ENCODE measurements around the gene MKX. TPM values are rescaled to one million over a fixed set of nuclear protein-coding genes. Genes with fewer than 3 reads are reported as not detected.

The MKX gene
- total RNA-seq, 1 experiment from 2014 or later = not detected

GRCh38 chr10:27680691-27681605, 64.7 kb downstream of the MKX start:
- H3K27me3 ChIP-seq (ENCODE audit: control insufficient read depth, insufficient read depth, low read length) = no peaks in the 10 kb centered on the region
- intact Hi-C loops (cut with micrococcal nuclease; ENCODE audit: unreplicated experiment) (no loop called here), in situ Hi-C loops (cut with HindIII; ENCODE audit: low pct_unique_long_range_greater_than_20kb, low sequenced_read_pairs) (no loop called here)
- ATAC-seq (no peak), DNase-seq (ENCODE audit: low read depth, low spot score) (no peak)
- BruUV-seq (replicated peaks) = no TSS peak
- TF ChIP-seq SIN3A (IDR thresholded peaks at IDR 0.05; ENCODE audit: borderline replicate concordance, insufficient read depth, low read depth, low read length) (no peak), CTCF (IDR thresholded peaks at IDR 0.05) (no peak), REST (IDR thresholded peaks at IDR 0.05; ENCODE audit: insufficient read depth in 1 of 2, low read depth in 2 of 2, low read length in 1 of 2) (no peak), TCF7L2 (IDR thresholded peaks at IDR 0.05; ENCODE audit: low read depth, low read length) (no peak), POLR2AphosphoS5 (IDR thresholded peaks at IDR 0.05; ENCODE audit: low read depth, low read length) (no peak)
- no peak overlapping the region for H3K27ac ChIP-seq (ENCODE audit: low read length)
- no peak overlapping the region for H3K4me3 ChIP-seq (ENCODE audit: low read depth in 2 of 2, low read length in 2 of 2)
- ChIA-PET POLR2A (no interaction called here), CTCF (no interaction called here)
- no peaks in the 10 kb centered on the region for H3K4me1 ChIP-seq (ENCODE audit: control insufficient read depth, insufficient read depth, low read length)
- no peaks in the 10 kb centered on the region for H3K9me3 ChIP-seq (ENCODE audit: control insufficient read depth, insufficient read depth, low read depth, low read length)
- no peaks in the 10 kb centered on the region for H3K36me3 ChIP-seq (ENCODE audit: control insufficient read depth, insufficient read depth, low read length)

GRCh38 chr10:27680006-27680557, 65.5 kb downstream of the MKX start:
- POLR2A ChIA-PET = no interaction called here
- Histone ChIP-seq H3K9me3 (ENCODE audit: control insufficient read depth, insufficient read depth, low read depth, low read length) (no peaks in the 10 kb centered on the region), H3K27ac (ENCODE audit: low read length) (no peak overlapping the region), H3K36me3 (ENCODE audit: control insufficient read depth, insufficient read depth, low read length) (no peaks in the 10 kb centered on the region), H3K27me3 (ENCODE audit: control insufficient read depth, insufficient read depth, low read length) (no peaks in the 10 kb centered on the region), H3K4me3 (ENCODE audit: low read depth in 2 of 2, low read length in 2 of 2) (no peak overlapping the region), H3K4me1 (ENCODE audit: control insufficient read depth, insufficient read depth, low read length) (no peaks in the 10 kb centered on the region)
- in situ Hi-C loops (cut with HindIII; ENCODE audit: low pct_unique_long_range_greater_than_20kb, low sequenced_read_pairs) = no loop called here
- DNase-seq (ENCODE audit: low read depth, low spot score) = no peak
- no peak for ATAC-seq
- intact Hi-C loops (cut with micrococcal nuclease; ENCODE audit: unreplicated experiment) = no loop called here
- CTCF ChIA-PET = interaction anchor here (0.6 kb wide), 1 partner anchor 35 kb away, joined by 3 read pairs; no protein-coding TSS in a partner anchor
- TF ChIP-seq SIN3A (IDR thresholded peaks at IDR 0.05; ENCODE audit: borderline replicate concordance, insufficient read depth, low read depth, low read length) (no peak), REST (IDR thresholded peaks at IDR 0.05; ENCODE audit: insufficient read depth in 1 of 2, low read depth in 2 of 2, low read length in 1 of 2) (no peak), POLR2AphosphoS5 (IDR thresholded peaks at IDR 0.05; ENCODE audit: low read depth, low read length) (no peak), CTCF (IDR thresholded peaks at IDR 0.05) (no peak), TCF7L2 (IDR thresholded peaks at IDR 0.05; ENCODE audit: low read depth, low read length) (no peak)
- BruUV-seq (replicated peaks) = no TSS peak

All from Panc1 (cell line).